Loucy (cell line): ENCODE results near the gene MOB1A.

Experiments
- H2AFZ ChIP-seq: fragments of 200-600 bp; sonication (generic); 2 replicates; pipeline ENCODE4 v1.6.0; 2016; ENCODE audit warnings: antibody characterized with exemption, mild to moderate bottlenecking, low read length, moderate library complexity
- H3F3A ChIP-seq: fragments of 200-600 bp; 2 replicates; pipeline ENCODE4 v1.6.0; 2016; ENCODE audit warnings: antibody characterized with exemption, low read depth, mild to moderate bottlenecking
- H3K27me3 ChIP-seq: fragments of 200-600 bp; sonication (generic); 2 replicates; pipeline ENCODE4 v1.6.1; 2014; ENCODE audit warnings: low read length, mild to moderate bottlenecking; ENCODE audit not compliant: insufficient read depth, poor library complexity, severe bottlenecking
- H3K36me3 ChIP-seq: fragments of 200-600 bp; sonication (generic); 2 replicates; pipeline ENCODE4 v1.6.1; 2016; ENCODE audit warnings: low read length; ENCODE audit not compliant: insufficient read depth
- H3K4me1 ChIP-seq: fragments of 200-600 bp; sonication (generic); 2 replicates; pipeline ENCODE4 v1.5.1; 2014; ENCODE audit warnings: low read length, mild to moderate bottlenecking; ENCODE audit not compliant: insufficient read depth, poor library complexity, severe bottlenecking
- H3K4me2 ChIP-seq: fragments of 200-600 bp; sonication (generic); 2 replicates; pipeline ENCODE4 v1.6.0; 2014; ENCODE audit warnings: antibody characterized with exemption, low read length, low read depth, mild to moderate bottlenecking; ENCODE audit not compliant: poor library complexity, severe bottlenecking
- H3K4me3 ChIP-seq: fragments of 200-600 bp; sonication (generic); 2 replicates; pipeline ENCODE4 v1.5.1; 2014; ENCODE audit warnings: low read length, mild to moderate bottlenecking, mixed read lengths; ENCODE audit not compliant: poor library complexity, severe bottlenecking
- H3K79me2 ChIP-seq: fragments of 200-600 bp; sonication (generic); 2 replicates; pipeline ENCODE4 v1.6.1; 2014; ENCODE audit warnings: low read length; ENCODE audit not compliant: insufficient read depth
- H3K9ac ChIP-seq: fragments of 200-600 bp; sonication (generic); 2 replicates; pipeline ENCODE4 v1.6.0; 2014; ENCODE audit warnings: mild to moderate bottlenecking, low read depth, low read length, moderate library complexity; ENCODE audit not compliant: poor library complexity, severe bottlenecking
- H3K9me2 ChIP-seq: fragments of 200-600 bp; sonication (generic); replicated peaks from 2 replicates; pipeline ENCODE4 v1.6.1; 2016; ENCODE audit warnings: low read depth, low read length, mixed read lengths
- H3K9me3 ChIP-seq: fragments of 200-600 bp; sonication (generic); 2 replicates; pipeline ENCODE4 v1.6.1; 2014; ENCODE audit warnings: mild to moderate bottlenecking, antibody characterized with exemption, low read length, low read depth; ENCODE audit not compliant: insufficient read depth
- H4K20me1 ChIP-seq: fragments of 200-600 bp; sonication (generic); 2 replicates; pipeline ENCODE4 v1.6.0; 2014; ENCODE audit warnings: antibody characterized with exemption, low read length, mild to moderate bottlenecking; ENCODE audit not compliant: insufficient read depth, poor library complexity, severe bottlenecking
- EZH2phosphoT487 ChIP-seq: fragments of 200-600 bp; IDR thresholded peaks from 2 replicates; pipeline ENCODE4 v1.6.1; 2018; ENCODE audit warnings: antibody characterized with exemption, mild to moderate bottlenecking, moderate library complexity, borderline replicate concordance
- TF ChIP-seq, protein P1 (sequence below): fragments of 200-600 bp; sonication (generic); conservative IDR thresholded peaks from 2 replicates; pipeline ENCODE4 v1.5.1; 2014; ENCODE audit warnings: mild to moderate bottlenecking, antibody characterized with exemption, low read length

Gene MOB1A

GRCh38 chr2:74137651-74138599, 40.8 kb downstream of the MOB1A start:
- peaks cover 15% of the 10 kb centered on the region for H3K4me1 ChIP-seq
- no peaks in the 10 kb centered on the region for H3K9me3 ChIP-seq
- TF ChIP-seq EZH2phosphoT487 = no peak
- TF ChIP-seq, protein P1, sequence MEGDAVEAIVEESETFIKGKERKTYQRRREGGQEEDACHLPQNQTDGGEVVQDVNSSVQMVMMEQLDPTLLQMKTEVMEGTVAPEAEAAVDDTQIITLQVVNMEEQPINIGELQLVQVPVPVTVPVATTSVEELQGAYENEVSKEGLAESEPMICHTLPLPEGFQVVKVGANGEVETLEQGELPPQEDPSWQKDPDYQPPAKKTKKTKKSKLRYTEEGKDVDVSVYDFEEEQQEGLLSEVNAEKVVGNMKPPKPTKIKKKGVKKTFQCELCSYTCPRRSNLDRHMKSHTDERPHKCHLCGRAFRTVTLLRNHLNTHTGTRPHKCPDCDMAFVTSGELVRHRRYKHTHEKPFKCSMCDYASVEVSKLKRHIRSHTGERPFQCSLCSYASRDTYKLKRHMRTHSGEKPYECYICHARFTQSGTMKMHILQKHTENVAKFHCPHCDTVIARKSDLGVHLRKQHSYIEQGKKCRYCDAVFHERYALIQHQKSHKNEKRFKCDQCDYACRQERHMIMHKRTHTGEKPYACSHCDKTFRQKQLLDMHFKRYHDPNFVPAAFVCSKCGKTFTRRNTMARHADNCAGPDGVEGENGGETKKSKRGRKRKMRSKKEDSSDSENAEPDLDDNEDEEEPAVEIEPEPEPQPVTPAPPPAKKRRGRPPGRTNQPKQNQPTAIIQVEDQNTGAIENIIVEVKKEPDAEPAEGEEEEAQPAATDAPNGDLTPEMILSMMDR = no peak
- no peaks in the 10 kb centered on the region for H3F3A ChIP-seq
- H3K9me2 ChIP-seq = no peaks in the 10 kb centered on the region
- H3K36me3 ChIP-seq = peaks cover 13% of the 10 kb centered on the region; the same call in 1 of the 2 replicates
- H3K9ac ChIP-seq = peak overlapping the region; percentile 41
- peak overlapping the region; percentile 18 for H3K4me3 ChIP-seq
- H3K79me2 ChIP-seq = 0 out of 2 replicates have a peak, but pooled peaks cover 5% of the 10 kb centered on the region
- H2AFZ ChIP-seq = no peak overlapping the region
- no peaks in the 10 kb centered on the region for H4K20me1 ChIP-seq
- H3K27me3 ChIP-seq = no peaks in the 10 kb centered on the region
- H3K4me2 ChIP-seq = peak overlapping the region; percentile 63

GRCh38 chr2:74131901-74132300, 46.8 kb downstream of the MOB1A start:
- Histone ChIP-seq H3K9me2 (no peaks in the 10 kb centered on the region), H3K27me3 (no peaks in the 10 kb centered on the region), H3K4me1 (no peaks in the 10 kb centered on the region), H3K4me3 (no peak overlapping the region), H3K9me3 (no peaks in the 10 kb centered on the region), H4K20me1 (no peaks in the 10 kb centered on the region), H3K4me2 (no peak overlapping the region), H2AFZ (no peak overlapping the region), H3K9ac (no peak overlapping the region), H3F3A (no peaks in the 10 kb centered on the region), H3K79me2 (no peaks in the 10 kb centered on the region), H3K36me3 (peaks cover 13% of the 10 kb centered on the region; the same call in 1 of the 2 replicates)
- TF ChIP-seq, protein P1 = no peak
- no peak for TF ChIP-seq EZH2phosphoT487

GRCh38 chr2:74130211-74130995, 48.3 kb downstream of the MOB1A start:
- no peaks in the 10 kb centered on the region for H3K27me3 ChIP-seq
- H3K4me1 ChIP-seq = no peaks in the 10 kb centered on the region
- H3K79me2 ChIP-seq = no peaks in the 10 kb centered on the region
- H3K36me3 ChIP-seq = peaks cover 13% of the 10 kb centered on the region; the same call in 1 of the 2 replicates
- no peak overlapping the region for H3K4me2 ChIP-seq
- no peaks in the 10 kb centered on the region for H4K20me1 ChIP-seq
- H3K9me3 ChIP-seq = no peaks in the 10 kb centered on the region
- H3K4me3 ChIP-seq = no peak overlapping the region
- H3F3A ChIP-seq = no peaks in the 10 kb centered on the region
- H2AFZ ChIP-seq = no peak overlapping the region
- H3K9ac ChIP-seq = no peak overlapping the region
- TF ChIP-seq EZH2phosphoT487 = no peak
- TF ChIP-seq, protein P1 = no peak
- no peaks in the 10 kb centered on the region for H3K9me2 ChIP-seq
